Loucy (cell line): ENCODE results near the gene CTTNBP2.
"Not testable (repeated sequence)": the region's sequence is repeated elsewhere in the genome, so short reads cannot be mapped to it uniquely, and the experiment has no call there.

Source experiments
- H2AFZ ChIP-seq: fragments of 200-600 bp; sonication (generic); 2 replicates; pipeline ENCODE4 v1.6.0; 2016; ENCODE audit warnings: antibody characterized with exemption, mild to moderate bottlenecking, low read length, moderate library complexity
- H3F3A ChIP-seq: fragments of 200-600 bp; 2 replicates; pipeline ENCODE4 v1.6.0; 2016; ENCODE audit warnings: antibody characterized with exemption, low read depth, mild to moderate bottlenecking
- H3K27me3 ChIP-seq: fragments of 200-600 bp; sonication (generic); 2 replicates; pipeline ENCODE4 v1.6.1; 2014; ENCODE audit warnings: low read length, mild to moderate bottlenecking; ENCODE audit not compliant: insufficient read depth, poor library complexity, severe bottlenecking
- H3K36me3 ChIP-seq: fragments of 200-600 bp; sonication (generic); 2 replicates; pipeline ENCODE4 v1.6.1; 2016; ENCODE audit warnings: low read length; ENCODE audit not compliant: insufficient read depth
- H3K4me1 ChIP-seq: fragments of 200-600 bp; sonication (generic); 2 replicates; pipeline ENCODE4 v1.5.1; 2014; ENCODE audit warnings: low read length, mild to moderate bottlenecking; ENCODE audit not compliant: insufficient read depth, poor library complexity, severe bottlenecking
- H3K4me2 ChIP-seq: fragments of 200-600 bp; sonication (generic); 2 replicates; pipeline ENCODE4 v1.6.0; 2014; ENCODE audit warnings: antibody characterized with exemption, low read length, low read depth, mild to moderate bottlenecking; ENCODE audit not compliant: poor library complexity, severe bottlenecking
- H3K4me3 ChIP-seq: fragments of 200-600 bp; sonication (generic); 2 replicates; pipeline ENCODE4 v1.5.1; 2014; ENCODE audit warnings: low read length, mild to moderate bottlenecking, mixed read lengths; ENCODE audit not compliant: poor library complexity, severe bottlenecking
- H3K79me2 ChIP-seq: fragments of 200-600 bp; sonication (generic); 2 replicates; pipeline ENCODE4 v1.6.1; 2014; ENCODE audit warnings: low read length; ENCODE audit not compliant: insufficient read depth
- H3K9ac ChIP-seq: fragments of 200-600 bp; sonication (generic); 2 replicates; pipeline ENCODE4 v1.6.0; 2014; ENCODE audit warnings: mild to moderate bottlenecking, low read depth, low read length, moderate library complexity; ENCODE audit not compliant: poor library complexity, severe bottlenecking
- H3K9me2 ChIP-seq: fragments of 200-600 bp; sonication (generic); replicated peaks from 2 replicates; pipeline ENCODE4 v1.6.1; 2016; ENCODE audit warnings: low read depth, low read length, mixed read lengths
- H3K9me3 ChIP-seq: fragments of 200-600 bp; sonication (generic); 2 replicates; pipeline ENCODE4 v1.6.1; 2014; ENCODE audit warnings: mild to moderate bottlenecking, antibody characterized with exemption, low read length, low read depth; ENCODE audit not compliant: insufficient read depth
- H4K20me1 ChIP-seq: fragments of 200-600 bp; sonication (generic); 2 replicates; pipeline ENCODE4 v1.6.0; 2014; ENCODE audit warnings: antibody characterized with exemption, low read length, mild to moderate bottlenecking; ENCODE audit not compliant: insufficient read depth, poor library complexity, severe bottlenecking
- CTCF ChIP-seq: fragments of 200-600 bp; sonication (generic); conservative IDR thresholded peaks from 2 replicates; pipeline ENCODE4 v1.5.1; 2014; ENCODE audit warnings: mild to moderate bottlenecking, antibody characterized with exemption, low read length
- EZH2phosphoT487 ChIP-seq: fragments of 200-600 bp; IDR thresholded peaks from 2 replicates; pipeline ENCODE4 v1.6.1; 2018; ENCODE audit warnings: antibody characterized with exemption, mild to moderate bottlenecking, moderate library complexity, borderline replicate concordance

The CTTNBP2 gene

GRCh38 chr7:117711556-117711955 is 161.7 kb downstream of the CTTNBP2 start:
- Histone ChIP-seq H2AFZ (no peak overlapping the region), H3K4me2 (no peak overlapping the region), H3K4me1 (no peaks in the 10 kb centered on the region), H3K9ac (no peak overlapping the region), H3K9me3 (no peaks in the 10 kb centered on the region), H3K79me2 (no peaks in the 10 kb centered on the region), H3K27me3 (no peaks in the 10 kb centered on the region), H3K4me3 (no peak overlapping the region), H3K9me2 (no peaks in the 10 kb centered on the region), H4K20me1 (no peaks in the 10 kb centered on the region), H3F3A (no peaks in the 10 kb centered on the region), H3K36me3 (no peaks in the 10 kb centered on the region)
- TF ChIP-seq CTCF (no peak), EZH2phosphoT487 (no peak)

GRCh38 chr7:117708173-117708572 is 165.1 kb downstream of the CTTNBP2 start:
- not testable (repeated sequence) for H3F3A ChIP-seq

GRCh38 chr7:117707080-117707479 is 166.2 kb downstream of the CTTNBP2 start:
- no peak overlapping the region for H3K4me2 ChIP-seq
- H3K9me2 ChIP-seq: no peaks in the 10 kb centered on the region
- TF ChIP-seq CTCF (no peak), EZH2phosphoT487 (no peak)
- H3K4me1 ChIP-seq: no peaks in the 10 kb centered on the region
- H3K79me2 ChIP-seq: no peaks in the 10 kb centered on the region
- no peaks in the 10 kb centered on the region for H3F3A ChIP-seq
- H3K27me3 ChIP-seq: no peaks in the 10 kb centered on the region
- no peaks in the 10 kb centered on the region for H3K36me3 ChIP-seq
- H3K9me3 ChIP-seq: no peaks in the 10 kb centered on the region
- H3K4me3 ChIP-seq: no peak overlapping the region
- H3K9ac ChIP-seq: no peak overlapping the region
- no peak overlapping the region for H2AFZ ChIP-seq
- no peaks in the 10 kb centered on the region for H4K20me1 ChIP-seq

More at GRCh38 chr7:117708173-117708572, 165.1 kb downstream of the CTTNBP2 start:
- not testable (repeated sequence) for H3K4me3 ChIP-seq, H3K4me1 ChIP-seq, H3K27me3 ChIP-seq, H3K36me3 ChIP-seq, H3K79me2 ChIP-seq, H3K9me2 ChIP-seq, H3K4me2 ChIP-seq, H3K9ac ChIP-seq, H2AFZ ChIP-seq, H3K9me3 ChIP-seq, H4K20me1 ChIP-seq

GRCh38 chr7:117706210-117706609 is 167.0 kb downstream of the CTTNBP2 start:
- H3K36me3 ChIP-seq: no peaks in the 10 kb centered on the region
- TF ChIP-seq EZH2phosphoT487: no peak
- TF ChIP-seq CTCF: no peak

More at GRCh38 chr7:117706210-117706609, 167.0 kb downstream of the CTTNBP2 start:
- Histone ChIP-seq H3K9me2 (no peaks in the 10 kb centered on the region), H2AFZ (no peak overlapping the region), H3K4me1 (no peaks in the 10 kb centered on the region), H3K79me2 (no peaks in the 10 kb centered on the region), H3K9ac (no peak overlapping the region), H4K20me1 (no peaks in the 10 kb centered on the region), H3K4me3 (no peak overlapping the region), H3K9me3 (no peaks in the 10 kb centered on the region), H3K4me2 (no peak overlapping the region), H3F3A (no peaks in the 10 kb centered on the region), H3K27me3 (no peaks in the 10 kb centered on the region)
